H9 (cell line): ENCODE data around the gene FAM72D. TPM values are rescaled to one million over a fixed set of nuclear protein-coding genes. Genes with fewer than 3 reads are reported as not detected.

Experiments
- total RNA-seq: library from RNA; stranded (reverse); gene quantifications from 2 replicates; pipeline ENCODE4 v1.2.1, GENCODE V29; 2021

The FAM72D gene
- total RNA-seq, 1 experiment from 2014 or later: 6.0 TPM

Other genes with a start within 250 kb of the FAM72D start
- 19.5 and 23.5 TPM in 2 replicates for gene SRGAP2B, start 646 bp upstream of the FAM72D start, total RNA-seq
- not detected in 2 replicates for gene PPIAL4D, start 146.2 kb downstream of the FAM72D start, total RNA-seq